ENCODE results near the gene ARHGAP24. TPM values are rescaled to one million over a fixed set of nuclear protein-coding genes. Genes with fewer than 3 reads are reported as not detected.

The ARHGAP24 gene
- total RNA-seq, 2 experiments from 2014 or later = 0.30 to 0.53 TPM

DNA sequence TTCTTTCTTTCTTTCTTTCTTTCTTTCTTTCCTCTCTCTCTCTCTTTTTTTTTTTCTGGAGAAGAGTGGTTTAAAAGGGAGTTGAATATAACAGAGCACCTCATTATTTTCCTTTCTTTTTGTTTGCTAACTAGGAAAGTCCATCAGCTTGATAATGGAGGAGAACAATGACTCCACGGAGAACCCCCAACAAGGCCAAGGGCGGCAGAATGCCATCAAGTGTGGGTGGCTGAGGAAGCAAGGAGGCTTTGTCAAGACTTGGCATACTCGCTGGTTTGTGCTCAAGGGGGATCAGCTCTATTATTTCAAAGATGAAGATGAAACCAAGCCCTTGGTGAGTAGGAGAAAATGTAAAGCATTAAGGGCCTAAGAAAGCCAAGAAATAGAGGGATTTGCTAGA, 95.4 kb downstream of the ARHGAP24 start:
- H3K4me3 Mint-ChIP-seq = no peak overlapping the region
- H3K36me3 ChIP-seq (ENCODE audit: insufficient read depth, low read length) = no peaks in the 10 kb centered on the region
- H3K9me3 Mint-ChIP-seq = no peaks in the 10 kb centered on the region
- H3K4me3 ChIP-seq (ENCODE audit: low read length) = no peak overlapping the region
- CTCF ChIA-PET = no interaction called here
- H3K27ac ChIP-seq (ENCODE audit: low read depth in 1 of 2, low read length in 2 of 2) = no peak overlapping the region
- POLR2A ChIA-PET = no interaction called here
- H3K27me3 ChIP-seq (ENCODE audit: control insufficient read depth in 1 of 2, insufficient read depth in 2 of 2, low read length in 2 of 2) = no peaks in the 10 kb centered on the region
- intact Hi-C loops (cut with DNase I, micrococcal nuclease) = no loop called here
- no peak overlapping the region for H3K27ac Mint-ChIP-seq
- no peaks in the 10 kb centered on the region for H3K4me1 Mint-ChIP-seq (ENCODE audit: low read depth)
- H3K9me3 ChIP-seq (ENCODE audit: control insufficient read depth in 1 of 2, insufficient read depth in 1 of 2, low read length in 2 of 2) = no peaks in the 10 kb centered on the region
- ATAC-seq (ENCODE audit: poor library complexity) (no peak), DNase-seq (no peak)
- H3K36me3 Mint-ChIP-seq (ENCODE audit: low read depth) = no peaks in the 10 kb centered on the region
- no peaks in the 10 kb centered on the region for H3K4me1 ChIP-seq (ENCODE audit: insufficient read depth, low read length)
- TF ChIP-seq CTCF (IDR thresholded peaks at IDR 0.05) = no peak
- no peaks in the 10 kb centered on the region for H3K27me3 Mint-ChIP-seq

GRCh38 chr4:85571008-85571407, 96.1 kb downstream of the ARHGAP24 start:
- H3K9me3 ChIP-seq (ENCODE audit: control insufficient read depth in 1 of 2, insufficient read depth in 1 of 2, low read length in 2 of 2) = no peaks in the 10 kb centered on the region
- no peaks in the 10 kb centered on the region for H3K36me3 ChIP-seq (ENCODE audit: insufficient read depth, low read length)
- ChIA-PET POLR2A (no interaction called here), CTCF (no interaction called here)
- ATAC-seq (ENCODE audit: poor library complexity) (no peak), DNase-seq (no peak)
- H3K4me3 ChIP-seq (ENCODE audit: low read length) = no peak overlapping the region
- TF ChIP-seq CTCF (IDR thresholded peaks at IDR 0.05) = no peak
- Mint-ChIP-seq H3K4me3 (no peak overlapping the region), H3K4me1 (ENCODE audit: low read depth) (no peaks in the 10 kb centered on the region), H3K36me3 (ENCODE audit: low read depth) (no peaks in the 10 kb centered on the region), H3K9me3 (no peaks in the 10 kb centered on the region), H3K27me3 (no peaks in the 10 kb centered on the region), H3K27ac (no peak overlapping the region)
- intact Hi-C loops (cut with DNase I, micrococcal nuclease) = no loop called here
- no peak overlapping the region for H3K27ac ChIP-seq (ENCODE audit: low read depth in 1 of 2, low read length in 2 of 2)
- H3K27me3 ChIP-seq (ENCODE audit: control insufficient read depth in 1 of 2, insufficient read depth in 2 of 2, low read length in 2 of 2) = no peaks in the 10 kb centered on the region
- no peaks in the 10 kb centered on the region for H3K4me1 ChIP-seq (ENCODE audit: insufficient read depth, low read length)

DNA sequence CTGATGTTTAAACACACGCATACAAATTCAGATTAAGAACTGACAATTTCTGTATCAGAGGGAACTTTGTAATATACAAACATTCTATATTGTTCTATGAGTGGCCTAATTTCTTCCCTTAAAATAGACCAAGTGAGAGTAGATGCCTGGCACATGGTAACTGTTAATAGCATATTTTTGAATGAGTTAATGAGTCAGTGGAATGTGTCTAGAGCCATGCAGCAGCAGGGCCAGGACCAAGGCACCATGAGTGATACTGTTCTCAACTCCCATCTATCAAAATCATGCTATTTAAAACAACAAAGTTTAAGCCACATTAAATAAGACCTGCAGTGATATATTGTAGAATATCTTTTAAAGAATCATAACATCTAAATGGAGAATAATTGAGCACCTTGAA, 98.3 kb downstream of the ARHGAP24 start:
- POLR2A ChIA-PET = no interaction called here
- no peaks in the 10 kb centered on the region for H3K4me1 Mint-ChIP-seq (ENCODE audit: low read depth)

More for the DNA sequence above, 98.3 kb downstream of the ARHGAP24 start:
- H3K9me3 ChIP-seq (ENCODE audit: control insufficient read depth in 1 of 2, insufficient read depth in 1 of 2, low read length in 2 of 2) = no peaks in the 10 kb centered on the region
- DNase-seq (no peak), ATAC-seq (ENCODE audit: poor library complexity) (no peak)
- H3K4me1 ChIP-seq (ENCODE audit: insufficient read depth, low read length) = no peaks in the 10 kb centered on the region
- H3K27ac ChIP-seq (ENCODE audit: low read depth in 1 of 2, low read length in 2 of 2) = no peak overlapping the region
- intact Hi-C loops (cut with DNase I, micrococcal nuclease) = no loop called here
- no peak overlapping the region for H3K4me3 ChIP-seq (ENCODE audit: low read length)
- Mint-ChIP-seq H3K4me3 (no peak overlapping the region), H3K27ac (no peak overlapping the region), H3K9me3 (no peaks in the 10 kb centered on the region), H3K27me3 (no peaks in the 10 kb centered on the region), H3K36me3 (ENCODE audit: low read depth) (no peaks in the 10 kb centered on the region)
- H3K36me3 ChIP-seq (ENCODE audit: insufficient read depth, low read length) = no peaks in the 10 kb centered on the region
- TF ChIP-seq CTCF (IDR thresholded peaks at IDR 0.05) = no peak
- H3K27me3 ChIP-seq (ENCODE audit: control insufficient read depth in 1 of 2, insufficient read depth in 2 of 2, low read length in 2 of 2) = no peaks in the 10 kb centered on the region
- CTCF ChIA-PET = no interaction called here

Data from CD4-positive, alpha-beta T cell (primary cell).